ENCODE data around the gene MRPL32. TPM values are rescaled to one million over a fixed set of nuclear protein-coding genes. Genes with fewer than 3 reads are reported as not detected.

Gene MRPL32
- total and polyA plus RNA-seq, 2 of the 13 experiments (the other 11 are each of a cell fraction or from before 2014, with no cell fraction given), result 39.0 to 81.2 TPM

DNA sequence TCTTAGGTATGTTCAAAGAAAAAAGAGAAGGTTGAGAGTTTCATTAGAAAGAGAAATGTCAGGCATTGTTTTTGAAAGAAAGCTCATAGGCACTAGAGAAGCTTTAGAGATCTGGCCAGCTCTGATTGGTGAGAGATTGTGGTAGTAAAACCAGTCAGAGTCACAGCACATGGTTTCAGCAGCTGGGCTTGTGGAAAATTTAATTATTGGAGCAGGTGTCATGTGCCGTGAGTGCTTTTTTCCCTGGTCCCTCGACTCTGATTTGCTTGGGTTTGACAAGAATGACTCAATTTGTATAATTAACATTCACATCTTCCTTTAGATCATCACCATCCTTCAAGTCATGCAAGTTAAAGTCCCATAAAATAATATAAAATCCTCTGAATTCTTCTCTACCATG is 35.2 kb downstream of the MRPL32 start (continued):
- no peak for TF ChIP-seq KAT8 (CRISPR knock-in tag; IDR thresholded peaks at IDR 0.05)
- no peak for TF ChIP-seq DPF2 (CRISPR knock-in tag; IDR thresholded peaks at IDR 0.05; ENCODE audit: borderline replicate concordance, low read depth)
- TF ChIP-seq, protein P1, sequence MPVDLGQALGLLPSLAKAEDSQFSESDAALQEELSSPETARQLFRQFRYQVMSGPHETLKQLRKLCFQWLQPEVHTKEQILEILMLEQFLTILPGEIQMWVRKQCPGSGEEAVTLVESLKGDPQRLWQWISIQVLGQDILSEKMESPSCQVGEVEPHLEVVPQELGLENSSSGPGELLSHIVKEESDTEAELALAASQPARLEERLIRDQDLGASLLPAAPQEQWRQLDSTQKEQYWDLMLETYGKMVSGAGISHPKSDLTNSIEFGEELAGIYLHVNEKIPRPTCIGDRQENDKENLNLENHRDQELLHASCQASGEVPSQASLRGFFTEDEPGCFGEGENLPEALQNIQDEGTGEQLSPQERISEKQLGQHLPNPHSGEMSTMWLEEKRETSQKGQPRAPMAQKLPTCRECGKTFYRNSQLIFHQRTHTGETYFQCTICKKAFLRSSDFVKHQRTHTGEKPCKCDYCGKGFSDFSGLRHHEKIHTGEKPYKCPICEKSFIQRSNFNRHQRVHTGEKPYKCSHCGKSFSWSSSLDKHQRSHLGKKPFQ (CRISPR knock-in tag; IDR thresholded peaks at IDR 0.05; ENCODE audit: insufficient replicate concordance), result no peak

DNA sequence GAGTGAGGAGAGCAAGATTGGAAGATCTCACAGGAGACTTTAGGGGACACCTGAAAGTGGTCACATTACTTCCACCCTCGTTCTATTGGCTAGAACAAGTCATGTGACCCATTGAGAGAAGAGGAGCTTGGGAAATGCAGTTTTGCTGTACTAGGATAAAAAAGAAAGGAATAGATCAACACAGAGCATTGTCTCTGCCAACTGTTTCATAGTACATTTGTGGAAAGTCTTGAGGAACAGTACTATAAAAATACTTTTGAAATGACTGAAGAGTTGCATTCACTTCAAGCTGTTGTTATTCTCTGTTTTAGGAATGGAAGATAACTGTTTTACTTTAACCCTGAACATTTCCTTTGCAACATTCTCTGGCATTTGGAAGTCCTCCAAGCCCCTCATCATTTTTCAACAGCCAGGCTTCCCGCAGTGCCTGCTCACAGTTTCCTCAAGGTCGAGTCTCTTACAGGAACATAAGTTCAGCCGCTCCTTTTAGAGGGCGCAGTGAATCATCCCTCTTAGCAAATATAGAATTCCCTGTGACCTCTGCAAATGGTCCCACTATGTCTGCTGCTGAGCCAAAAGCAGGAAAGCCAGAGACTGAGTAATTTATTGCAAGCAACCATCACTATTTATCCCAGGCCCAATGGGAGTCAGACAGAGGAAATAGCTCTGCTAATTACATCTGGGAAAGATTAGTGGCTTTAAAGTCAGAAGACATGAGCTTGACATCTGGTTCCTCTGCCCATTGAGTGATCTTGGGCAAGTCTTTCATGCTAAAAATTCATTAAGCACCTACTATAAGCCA is 40.7 kb downstream of the MRPL32 start:
- CTCF ChIA-PET (ENCODE audit: low intra/inter-chr PET ratio, low total read pairs), result no interaction called here
- H3K9ac ChIP-seq (ENCODE audit: insufficient read depth, low read depth, low read length), result no peak overlapping the region
- intact Hi-C loops (cut with micrococcal nuclease; ENCODE audit: unreplicated experiment), result no loop called here
- H3K27ac ChIP-seq (ENCODE audit: extremely low read length, insufficient read depth, low read length), result no peak overlapping the region
- H4K20me1 ChIP-seq (ENCODE audit: insufficient read depth, low read length), result no peaks in the 10 kb centered on the region
- POLR2A ChIA-PET, result no interaction called here
- no peaks in the 10 kb centered on the region for H3K79me2 ChIP-seq (ENCODE audit: insufficient read depth, low read length)
- WGBS (ENCODE audit: low lambda C conversion rate), result 4% methylated on average over 5 of the region's 5 CpGs
- no peaks in the 10 kb centered on the region for H3K27me3 ChIP-seq (ENCODE audit: control insufficient read depth in 1 of 2, insufficient read depth in 2 of 2, low read length in 2 of 2)
- in situ Hi-C loops (cut with HindIII; ENCODE audit: extremely low pct_ligation_motif_present, low pct_unique_long_range_greater_than_20kb), result no loop called here
- no peaks in the 10 kb centered on the region for H3K9me3 ChIP-seq (ENCODE audit: low read length)
- no peak overlapping the region for H2AFZ ChIP-seq (ENCODE audit: low read length)
- no peaks in the 10 kb centered on the region for H3K36me3 ChIP-seq (replicated peaks in 1 of 2; ENCODE audit: control insufficient read depth in 1 of 2, insufficient read depth in 2 of 2, low read length in 2 of 2)
- FAIRE-seq (no peak), DNase-seq (ENCODE audit: low spot score) (peak; percentile 20), ATAC-seq (no peak; the same call in 2 of the 3 replicates)
- H3K4me3 ChIP-seq (replicated peaks in 1 of 3; ENCODE audit: insufficient read depth in 1 of 3, low read depth in 2 of 3, low read length in 3 of 3), result no peak overlapping the region
- H3K4me2 ChIP-seq (ENCODE audit: low read depth, low read length), result no peak overlapping the region
- BruUV-seq (replicated peaks), result no TSS peak
- H3K4me1 ChIP-seq (ENCODE audit: insufficient read depth, low read length), result no peaks in the 10 kb centered on the region
- TF ChIP-seq, protein P2, sequence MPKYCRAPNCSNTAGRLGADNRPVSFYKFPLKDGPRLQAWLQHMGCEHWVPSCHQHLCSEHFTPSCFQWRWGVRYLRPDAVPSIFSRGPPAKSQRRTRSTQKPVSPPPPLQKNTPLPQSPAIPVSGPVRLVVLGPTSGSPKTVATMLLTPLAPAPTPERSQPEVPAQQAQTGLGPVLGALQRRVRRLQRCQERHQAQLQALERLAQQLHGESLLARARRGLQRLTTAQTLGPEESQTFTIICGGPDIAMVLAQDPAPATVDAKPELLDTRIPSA (CRISPR knock-in tag; IDR thresholded peaks at IDR 0.05; ENCODE audit: borderline replicate concordance), result no peak
- TF ChIP-seq NR3C1 (CRISPR knock-in tag; IDR thresholded peaks at IDR 0.05), result no peak
- no peak for TF ChIP-seq CBX1 (IDR thresholded peaks at IDR 0.05; ENCODE audit: low read depth)
- TF ChIP-seq SPEN (CRISPR knock-in tag; IDR thresholded peaks at IDR 0.05; ENCODE audit: low read depth), result no peak
- no peak for TF ChIP-seq POLR2AphosphoS5 (IDR thresholded peaks at IDR 0.05; ENCODE audit: low read depth, low read length)
- TF ChIP-seq ZNF143 (CRISPR knock-in tag; IDR thresholded peaks at IDR 0.05), result 0 out of 2 replicates have a peak, but pooled peaks have one; percentile 43
- TF ChIP-seq NFYC (CRISPR knock-in tag; IDR thresholded peaks at IDR 0.05), result peak; percentile 64
- no peak for TF ChIP-seq ZNF354B (CRISPR knock-in tag; IDR thresholded peaks at IDR 0.05)
- TF ChIP-seq NFYB (CRISPR knock-in tag; IDR thresholded peaks at IDR 0.05), result peak; percentile 78
- TF ChIP-seq, protein P3, sequence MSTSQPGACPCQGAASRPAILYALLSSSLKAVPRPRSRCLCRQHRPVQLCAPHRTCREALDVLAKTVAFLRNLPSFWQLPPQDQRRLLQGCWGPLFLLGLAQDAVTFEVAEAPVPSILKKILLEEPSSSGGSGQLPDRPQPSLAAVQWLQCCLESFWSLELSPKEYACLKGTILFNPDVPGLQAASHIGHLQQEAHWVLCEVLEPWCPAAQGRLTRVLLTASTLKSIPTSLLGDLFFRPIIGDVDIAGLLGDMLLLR (CRISPR knock-in tag; IDR thresholded peaks at IDR 0.05), result no peak
- no peak for TF ChIP-seq HHEX (CRISPR knock-in tag; IDR thresholded peaks at IDR 0.05)
- TF ChIP-seq, protein P4, sequence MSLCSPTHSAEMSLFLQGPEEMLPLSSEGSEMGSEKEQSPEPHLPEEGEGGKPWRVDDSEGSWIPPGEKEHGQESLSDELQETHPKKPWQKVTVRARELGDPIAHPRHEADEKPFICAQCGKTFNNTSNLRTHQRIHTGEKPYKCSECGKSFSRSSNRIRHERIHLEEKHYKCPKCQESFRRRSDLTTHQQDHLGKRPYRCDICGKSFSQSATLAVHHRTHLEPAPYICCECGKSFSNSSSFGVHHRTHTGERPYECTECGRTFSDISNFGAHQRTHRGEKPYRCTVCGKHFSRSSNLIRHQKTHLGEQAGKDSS (CRISPR knock-in tag; IDR thresholded peaks at IDR 0.05; ENCODE audit: borderline replicate concordance, low read depth), result no peak
- peak; percentile 77 for TF ChIP-seq THAP11 (CRISPR knock-in tag; IDR thresholded peaks at IDR 0.05)
- no peak for TF ChIP-seq ZNF530 (CRISPR knock-in tag; IDR thresholded peaks at IDR 0.05; ENCODE audit: low read depth)
- no peak for TF ChIP-seq TBP (CRISPR knock-in tag; IDR thresholded peaks at IDR 0.05)
- TF ChIP-seq, protein P5, sequence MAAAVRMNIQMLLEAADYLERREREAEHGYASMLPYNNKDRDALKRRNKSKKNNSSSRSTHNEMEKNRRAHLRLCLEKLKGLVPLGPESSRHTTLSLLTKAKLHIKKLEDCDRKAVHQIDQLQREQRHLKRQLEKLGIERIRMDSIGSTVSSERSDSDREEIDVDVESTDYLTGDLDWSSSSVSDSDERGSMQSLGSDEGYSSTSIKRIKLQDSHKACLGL (CRISPR knock-in tag; IDR thresholded peaks at IDR 0.05), result no peak
- TF ChIP-seq NKX3-1 (CRISPR knock-in tag; IDR thresholded peaks at IDR 0.05), result no peak
- no peak for TF ChIP-seq MATR3 (CRISPR knock-in tag; IDR thresholded peaks at IDR 0.05)
